ENCODE measurements around the gene RCC1.
A peak's percentile ranks its signal among the peaks of the same experiment; 100 is the strongest.
"Not testable (repeated sequence)": the region's sequence is repeated elsewhere in the genome, so short reads cannot be mapped to it uniquely, and the experiment has no call there.

RCC1 gene

GRCh38 chr1:28545246-28545628, 39.4 kb downstream of the RCC1 start:
- DNase-seq (ENCODE audit: low spot score) (no peak), FAIRE-seq (no peak)

DNA sequence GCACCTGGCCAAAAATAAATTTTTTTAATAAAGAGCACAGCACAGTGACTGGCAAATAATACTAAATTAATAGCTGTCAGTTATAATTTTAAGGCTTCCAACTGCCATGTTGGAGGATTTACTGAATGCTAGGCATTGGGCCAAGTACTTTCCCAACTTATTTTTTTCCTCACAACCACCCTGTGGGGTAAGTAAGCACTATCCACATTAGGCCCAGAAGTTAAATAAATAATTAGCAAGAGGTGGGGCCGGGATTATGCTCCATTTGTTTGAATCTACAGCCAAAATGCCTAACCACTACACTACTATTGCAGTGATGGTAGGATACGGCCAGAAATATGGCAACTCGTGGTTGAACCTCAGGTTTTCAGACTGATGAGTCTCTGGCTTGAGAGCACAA, 42.5 kb downstream of the RCC1 start:
- DNase-seq (ENCODE audit: low spot score) (no peak), FAIRE-seq (no peak)

- DNase-seq (ENCODE audit: low spot score) (no peak), FAIRE-seq (no peak)
Observed at GRCh38 chr1:28551381-28551780, 45.5 kb downstream of the RCC1 start.

- DNase-seq (ENCODE audit: low spot score), result peak; percentile 98
- no peak for FAIRE-seq
Observed at GRCh38 chr1:28552758-28553663, 47.2 kb downstream of the RCC1 start, which contains the start of gene TRNAU1AP. TRNAU1AP (plus strand) TSS chr1:28553085; CDS start chr1:28553111, 26 bp downstream.

GRCh38 chr1:28560886-28561285, 55.0 kb downstream of the RCC1 start:
- no peak for DNase-seq (ENCODE audit: low spot score)
- no peak for FAIRE-seq

DNA sequence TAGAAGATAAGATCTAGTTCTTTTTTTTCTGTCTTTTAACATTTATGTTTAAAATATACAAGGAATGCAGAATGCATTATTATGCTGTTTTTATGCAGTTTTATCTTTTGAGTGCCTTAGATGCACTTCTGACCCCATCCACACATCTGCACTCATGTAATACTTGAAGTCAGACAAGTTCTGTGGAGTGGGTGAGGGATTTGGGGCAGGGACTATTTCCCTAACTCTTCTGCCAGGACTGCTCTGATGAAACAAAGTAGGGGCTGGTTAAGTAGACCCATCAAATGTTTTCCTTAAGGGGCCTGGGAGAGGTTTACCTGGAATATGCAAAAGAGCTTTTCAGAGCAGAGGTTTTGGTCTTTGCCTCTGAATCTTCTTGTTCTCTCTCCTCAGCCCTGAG, 58.5 kb downstream of the RCC1 start:
- DNase-seq (ENCODE audit: low spot score) (no peak), FAIRE-seq (no peak)

DNA sequence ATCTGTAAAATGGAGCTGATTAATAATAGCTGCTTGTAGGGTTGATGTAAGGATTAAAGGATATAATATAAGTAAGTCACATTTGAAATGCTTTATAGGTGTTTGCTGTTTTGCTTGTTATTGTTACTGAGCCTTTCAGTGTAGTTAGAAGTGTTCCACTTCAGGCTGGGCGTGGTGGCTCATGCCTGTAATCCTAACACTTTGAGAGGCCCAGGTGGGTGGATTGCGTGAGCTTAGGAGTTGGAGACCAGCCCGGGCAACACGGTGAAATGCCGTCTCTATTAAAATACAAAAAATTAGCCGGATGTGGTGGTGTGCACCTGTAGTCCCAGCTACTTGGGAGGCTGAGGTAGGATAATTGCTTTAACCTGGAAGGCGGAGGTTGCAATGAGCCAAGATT, 59.2 kb downstream of the RCC1 start:
- no peak for FAIRE-seq
- DNase-seq (ENCODE audit: low spot score), result no peak

DNA sequence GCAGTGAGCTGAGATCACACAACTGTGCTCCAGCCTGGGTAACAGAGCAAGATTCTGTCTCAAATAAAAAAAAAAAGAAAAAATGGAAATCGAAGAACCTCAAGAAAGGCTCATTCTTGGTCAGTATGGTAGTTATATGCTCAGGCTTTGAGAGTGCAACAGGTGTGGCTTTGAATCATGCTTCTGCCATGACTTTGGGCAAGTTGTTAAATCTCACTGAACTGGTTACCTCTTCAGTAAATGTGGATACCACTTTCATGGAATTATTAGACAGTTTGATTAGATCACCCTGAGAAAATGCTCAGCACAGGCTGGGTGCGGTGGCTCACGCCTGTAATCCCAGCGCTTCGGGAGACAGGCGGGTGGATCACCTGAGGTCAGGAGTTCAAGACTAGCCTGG, 59.9 kb downstream of the RCC1 start:
- DNase-seq (ENCODE audit: low spot score) (no peak), FAIRE-seq (no peak)

- FAIRE-seq, result no peak
Observed at GRCh38 chr1:28566931-28567330, 61.1 kb downstream of the RCC1 start.

DNA sequence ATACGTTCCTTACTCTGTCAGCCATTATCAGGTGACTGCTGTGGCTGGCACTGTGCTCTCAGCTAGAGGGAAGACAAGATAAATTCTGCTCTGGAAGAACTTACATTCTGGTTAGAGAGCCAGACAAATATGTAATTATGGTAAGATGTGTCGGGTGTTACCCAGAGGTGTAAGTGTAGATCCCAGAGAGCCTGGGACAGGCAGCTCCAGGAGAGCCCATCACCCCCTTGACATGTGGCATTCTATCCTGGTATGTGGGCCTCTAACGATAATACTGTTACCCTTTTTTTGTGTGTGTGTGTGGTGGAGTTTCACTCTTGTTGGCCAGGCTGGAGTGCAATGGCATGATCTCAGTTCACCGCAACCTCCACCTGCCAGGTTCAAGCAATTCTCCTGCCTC, 66.1 kb downstream of the RCC1 start:
- no peak for DNase-seq (ENCODE audit: low spot score)
- FAIRE-seq, result no peak

More at GRCh38 chr1:28566931-28567330, 61.1 kb downstream of the RCC1 start:
- DNase-seq (ENCODE audit: low spot score), result no peak

GRCh38 chr1:28572891-28573290, 67.0 kb downstream of the RCC1 start:
- not testable (repeated sequence) for FAIRE-seq; DNase-seq (ENCODE audit: low spot score)

DNA sequence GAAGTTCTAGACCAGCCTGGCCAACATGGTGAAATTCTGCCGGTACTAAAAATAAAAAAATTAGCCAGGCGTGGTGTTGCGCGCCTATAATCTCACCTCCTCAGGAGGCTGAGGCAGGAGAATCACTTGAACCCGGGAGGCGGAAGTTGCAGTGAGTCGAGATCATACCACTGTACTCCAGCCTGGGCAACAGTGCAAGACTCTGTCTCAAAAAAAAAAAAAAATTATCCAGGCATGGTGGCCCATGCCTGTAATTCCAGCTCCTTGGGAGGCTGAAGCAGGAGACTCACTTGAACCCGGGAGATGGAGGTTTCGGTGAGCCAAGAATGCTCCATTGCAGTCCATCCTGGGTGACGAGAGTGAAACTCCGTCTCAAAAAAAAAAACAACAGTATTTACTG, 67.7 kb downstream of the RCC1 start:
- FAIRE-seq (no peak), DNase-seq (ENCODE audit: low spot score) (no peak)

- no peak for FAIRE-seq
- DNase-seq (ENCODE audit: low spot score), result no peak
Observed at GRCh38 chr1:28577052-28577678, 71.3 kb downstream of the RCC1 start.

DNA sequence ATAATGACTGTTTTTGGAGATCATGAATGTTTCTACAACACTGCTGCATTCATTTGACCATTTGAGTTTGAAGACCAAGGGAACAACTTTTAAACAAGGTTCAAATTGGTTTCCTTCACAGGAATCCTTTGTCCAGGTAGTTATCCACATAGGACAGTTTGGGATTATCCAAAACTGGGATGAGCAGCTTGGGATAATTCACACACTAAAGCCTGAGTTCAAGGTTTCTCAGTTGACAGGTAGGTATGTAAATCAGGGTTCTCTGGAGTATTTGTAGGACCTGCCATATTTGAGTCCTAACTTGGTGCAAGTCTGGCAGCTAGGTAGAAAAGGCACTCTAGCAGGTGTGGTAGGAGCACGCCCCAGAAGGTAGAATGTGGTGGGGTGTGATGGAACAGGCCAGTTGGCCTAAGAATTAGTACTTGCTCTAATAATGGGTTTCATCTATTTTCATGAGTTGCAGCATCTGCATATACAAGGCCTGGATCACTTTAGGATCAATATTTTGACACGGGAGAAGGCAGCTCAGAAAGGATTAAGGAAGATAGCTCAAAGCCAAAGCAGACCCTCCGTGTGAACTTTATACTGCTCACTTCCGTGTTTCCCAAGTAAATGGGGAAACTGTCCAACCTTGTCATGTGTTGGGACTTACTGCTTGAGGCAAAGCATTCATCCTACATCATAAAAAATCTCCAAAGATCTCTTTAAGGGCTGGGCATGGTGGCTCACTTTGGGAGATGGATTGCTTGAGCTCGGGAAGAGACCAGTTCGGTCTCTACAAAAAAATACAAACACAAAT, 72.1 kb downstream of the RCC1 start:
- FAIRE-seq (no peak), DNase-seq (ENCODE audit: low spot score) (no peak)

DNA sequence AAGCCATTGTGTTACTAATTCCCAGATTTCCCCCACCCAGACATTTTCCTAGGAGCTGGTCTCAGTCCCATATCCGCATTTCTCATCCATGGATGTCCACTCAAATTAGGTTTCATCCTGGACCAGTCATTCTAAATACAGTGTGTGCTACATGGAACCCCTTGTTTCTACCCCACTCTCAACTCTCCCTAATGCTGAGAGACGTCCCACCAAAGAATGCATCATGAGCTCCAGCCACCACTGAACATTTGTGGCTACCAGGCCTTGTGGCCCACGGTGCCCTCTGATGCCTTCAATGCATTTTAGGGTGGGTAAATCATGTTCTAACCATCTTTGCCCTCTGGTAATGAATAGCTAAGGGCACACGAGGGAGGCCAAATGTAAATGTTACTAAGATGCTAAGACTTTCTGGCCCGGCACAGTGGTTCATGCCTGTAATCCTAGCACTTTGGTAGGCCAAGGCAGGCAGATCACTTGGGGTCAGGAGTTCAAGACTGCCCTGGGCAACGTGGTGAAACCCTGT, 72.9 kb downstream of the RCC1 start:
- no peak for FAIRE-seq
- DNase-seq (ENCODE audit: low spot score), result no peak

GRCh38 chr1:28579401-28579800, 73.6 kb downstream of the RCC1 start:
- DNase-seq (ENCODE audit: low spot score) (no peak), FAIRE-seq (no peak)

DNA sequence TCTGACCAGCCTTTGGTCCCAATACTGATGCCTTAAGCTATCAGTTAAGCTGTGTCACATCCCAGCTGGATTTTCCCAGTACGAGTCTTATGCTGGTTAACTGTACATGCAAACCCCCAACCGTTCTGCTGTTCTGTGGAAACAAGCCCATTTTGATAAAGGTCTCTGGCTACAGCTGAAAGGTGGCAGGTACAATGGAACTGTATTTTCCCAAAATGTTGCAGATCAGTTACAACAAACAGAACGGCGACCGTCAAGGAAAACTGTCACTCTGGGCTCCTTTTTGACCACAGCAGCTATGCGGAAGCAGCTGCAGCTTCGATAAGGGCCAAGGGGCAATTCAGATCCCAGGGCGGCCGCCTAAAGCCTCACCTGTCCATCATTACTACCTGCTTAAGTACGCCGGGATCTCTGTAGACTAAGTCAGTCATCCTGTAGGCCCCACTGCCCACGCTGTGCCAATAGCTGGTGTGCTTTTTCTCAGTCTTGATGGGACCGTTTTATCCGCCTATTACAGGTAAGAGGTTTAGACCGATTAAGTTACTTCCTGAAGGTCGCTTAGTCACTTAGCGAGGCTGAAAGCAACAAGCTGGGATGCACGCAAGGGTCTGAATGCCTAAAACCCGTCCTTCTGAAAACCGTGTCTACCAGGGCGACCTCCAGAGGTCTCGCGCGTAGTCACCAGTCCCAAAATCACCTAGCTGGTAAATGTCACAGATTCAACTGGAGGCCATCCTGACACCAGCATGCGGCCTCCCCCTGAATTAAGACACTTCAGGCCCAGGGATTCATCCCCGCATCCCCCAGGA, 75.1 kb downstream of the RCC1 start:
- no peak for FAIRE-seq
- DNase-seq (ENCODE audit: low spot score), result peak; percentile 47

DNA sequence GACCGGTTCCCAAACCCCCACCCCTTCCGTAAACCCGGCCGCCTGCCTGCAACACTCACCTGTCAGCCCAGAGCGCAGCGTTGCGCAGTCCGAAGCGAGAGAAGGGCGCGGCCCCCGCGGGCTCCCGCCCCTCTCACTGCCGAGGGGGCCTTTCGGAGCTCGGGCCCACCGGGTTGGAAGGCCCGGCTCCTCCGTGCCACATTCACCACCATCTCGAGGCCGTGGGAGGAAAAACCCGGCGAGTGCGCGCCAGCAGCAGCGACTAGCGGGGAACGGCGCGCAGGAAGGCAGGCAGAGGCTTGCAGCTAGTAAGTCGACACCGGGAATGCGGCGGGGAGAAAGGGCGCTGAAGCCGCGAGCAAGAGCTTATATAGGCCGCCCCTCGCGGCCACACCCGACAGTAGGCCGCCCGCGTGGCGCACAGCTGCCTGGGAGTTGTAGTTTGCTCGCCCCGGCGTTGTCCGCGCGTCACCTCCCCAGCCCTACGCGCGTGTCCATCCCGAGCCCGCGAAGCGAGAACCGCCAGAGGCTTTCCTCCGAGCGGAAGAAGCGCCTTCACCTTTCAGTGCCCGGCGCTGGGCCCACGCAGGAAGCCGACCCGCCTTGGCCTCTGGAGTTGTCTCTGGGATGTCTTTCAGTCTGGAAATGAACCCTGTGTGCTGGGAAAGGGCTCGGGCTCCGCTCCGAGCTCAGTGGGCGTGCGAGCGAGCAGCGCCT, 75.8 kb downstream of the RCC1 start:
- DNase-seq (ENCODE audit: low spot score) (peak; percentile 99), FAIRE-seq (no peak)

DNA sequence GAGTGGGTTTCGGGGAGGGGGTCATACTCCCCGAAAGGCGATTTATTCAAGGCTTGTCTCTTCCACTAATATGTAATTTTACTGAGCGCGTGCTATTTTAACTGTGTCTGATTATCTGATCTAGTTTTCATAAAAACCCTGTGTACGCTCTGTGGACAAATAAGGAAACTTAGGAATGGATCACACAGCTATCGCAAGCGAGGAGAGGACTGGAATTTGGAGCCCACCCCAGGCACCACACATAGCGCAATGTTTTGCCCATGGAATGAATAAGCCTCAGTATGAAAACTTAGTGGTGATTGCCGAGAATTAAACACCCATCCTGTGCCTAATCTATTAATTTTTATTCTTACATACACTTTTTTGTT, 76.4 kb downstream of the RCC1 start:
- no peak for DNase-seq (ENCODE audit: low spot score)
- FAIRE-seq, result no peak
